ENCODE data around the gene PRDM4.

The PRDM4 gene

GRCh38 chr12:107798580-107798979 is 37.6 kb upstream of the PRDM4 start:
- Mint-ChIP-seq H3K4me1 (no peaks in the 10 kb centered on the region), H3K27ac (no peak overlapping the region), H3K27me3 (ENCODE audit: low read depth, poor library complexity) (peaks cover 43% of the 10 kb centered on the region), H3K9me3 (peaks cover 8% of the 10 kb centered on the region), H3K36me3 (ENCODE audit: low read depth) (no peaks in the 10 kb centered on the region), H3K4me3 (no peak overlapping the region)
- TF ChIP-seq CTCF (IDR thresholded peaks at IDR 0.05), result no peak
- no peak for DNase-seq

GRCh38 chr12:107794451-107794850 is 33.5 kb upstream of the PRDM4 start:
- H3K9me3 Mint-ChIP-seq, result peaks cover 36% of the 10 kb centered on the region
- TF ChIP-seq CTCF (IDR thresholded peaks at IDR 0.05), result no peak
- no peaks in the 10 kb centered on the region for H3K4me1 Mint-ChIP-seq
- no peaks in the 10 kb centered on the region for H3K36me3 Mint-ChIP-seq (ENCODE audit: low read depth)
- no peak for DNase-seq
- peaks cover 44% of the 10 kb centered on the region for H3K27me3 Mint-ChIP-seq (ENCODE audit: low read depth, poor library complexity)
- no peak overlapping the region for H3K27ac Mint-ChIP-seq
- H3K4me3 Mint-ChIP-seq, result no peak overlapping the region

- no peaks in the 10 kb centered on the region for H3K36me3 Mint-ChIP-seq (ENCODE audit: low read depth)
- no peak for DNase-seq
- H3K4me3 Mint-ChIP-seq, result no peak overlapping the region
- peaks cover 35% of the 10 kb centered on the region for H3K9me3 Mint-ChIP-seq
- no peaks in the 10 kb centered on the region for H3K4me1 Mint-ChIP-seq
- TF ChIP-seq CTCF (IDR thresholded peaks at IDR 0.05), result no peak
- no peak overlapping the region for H3K27ac Mint-ChIP-seq
- peaks cover 43% of the 10 kb centered on the region for H3K27me3 Mint-ChIP-seq (ENCODE audit: low read depth, poor library complexity)
Measured at GRCh38 chr12:107791465-107792089, 30.6 kb upstream of the PRDM4 start.

- no peaks in the 10 kb centered on the region for H3K36me3 Mint-ChIP-seq (ENCODE audit: low read depth)
- no peak for TF ChIP-seq CTCF (IDR thresholded peaks at IDR 0.05)
- no peaks in the 10 kb centered on the region for H3K4me1 Mint-ChIP-seq
- H3K9me3 Mint-ChIP-seq, result peaks cover 35% of the 10 kb centered on the region
- H3K27ac Mint-ChIP-seq, result no peak overlapping the region
- H3K27me3 Mint-ChIP-seq (ENCODE audit: low read depth, poor library complexity), result peaks cover 22% of the 10 kb centered on the region
- no peak overlapping the region for H3K4me3 Mint-ChIP-seq
- no peak for DNase-seq
Measured at GRCh38 chr12:107788690-107789458, 27.9 kb upstream of the PRDM4 start.

- H3K4me1 Mint-ChIP-seq, result no peaks in the 10 kb centered on the region
- peaks cover 23% of the 10 kb centered on the region for H3K27me3 Mint-ChIP-seq (ENCODE audit: low read depth, poor library complexity)
- H3K9me3 Mint-ChIP-seq, result peaks cover 29% of the 10 kb centered on the region
- H3K4me3 Mint-ChIP-seq, result no peak overlapping the region
- no peak overlapping the region for H3K27ac Mint-ChIP-seq
- DNase-seq, result no peak
- no peaks in the 10 kb centered on the region for H3K36me3 Mint-ChIP-seq (ENCODE audit: low read depth)
- no peak for TF ChIP-seq CTCF (IDR thresholded peaks at IDR 0.05)
Measured at GRCh38 chr12:107788281-107788680, 27.3 kb upstream of the PRDM4 start.
